C4-2B (cell line): ENCODE results near the gene SEL1L2.

ENCODE experiments used
- H3K27ac ChIP-seq: fragments of 450-650 bp; 2 replicates; pipeline ENCODE4 v1.5.1; 2017
- CTCF ChIP-seq: fragments of 450-650 bp; conservative IDR thresholded peaks from 2 replicates; pipeline ENCODE4 v1.5.1; 2017; ENCODE audit warnings: mild to moderate bottlenecking
- ZFX ChIP-seq: fragments of 450-650 bp; IDR thresholded peaks from 2 replicates; pipeline ENCODE4 v1.6.1; 2017

SEL1L2 gene

GRCh38 chr20:13928901-13929300, 61.5 kb downstream of the SEL1L2 start:
- no peak for TF ChIP-seq ZFX
- no peak for TF ChIP-seq CTCF

GRCh38 chr20:13927171-13927570, 63.2 kb downstream of the SEL1L2 start:
- TF ChIP-seq CTCF = no peak
- TF ChIP-seq ZFX = no peak

More at GRCh38 chr20:13928901-13929300, 61.5 kb downstream of the SEL1L2 start:
- no peak overlapping the region for H3K27ac ChIP-seq

GRCh38 chr20:13922241-13922640, 68.2 kb downstream of the SEL1L2 start:
- TF ChIP-seq CTCF = no peak
- no peak overlapping the region for H3K27ac ChIP-seq

More at GRCh38 chr20:13927171-13927570, 63.2 kb downstream of the SEL1L2 start:
- no peak overlapping the region for H3K27ac ChIP-seq

GRCh38 chr20:13915284-13915683, 75.1 kb downstream of the SEL1L2 start:
- H3K27ac ChIP-seq = no peak overlapping the region
- TF ChIP-seq ZFX (no peak), CTCF (no peak)

GRCh38 chr20:13913572-13913971, 76.8 kb downstream of the SEL1L2 start:
- no peak for TF ChIP-seq ZFX
- no peak for TF ChIP-seq CTCF

GRCh38 chr20:13913131-13913530, 77.3 kb downstream of the SEL1L2 start:
- TF ChIP-seq ZFX = no peak
- TF ChIP-seq CTCF = no peak
- H3K27ac ChIP-seq = no peak overlapping the region

More at GRCh38 chr20:13913572-13913971, 76.8 kb downstream of the SEL1L2 start:
- no peak overlapping the region for H3K27ac ChIP-seq

- TF ChIP-seq ZFX (no peak), CTCF (no peak)
Measured at GRCh38 chr20:13910492-13910891, 79.9 kb downstream of the SEL1L2 start.

More at GRCh38 chr20:13910492-13910891, 79.9 kb downstream of the SEL1L2 start:
- no peak overlapping the region for H3K27ac ChIP-seq
